Cardiac muscle cell (in vitro differentiated cells and primary cell): Measurements from ENCODE around the gene CKB. TPM values are rescaled to one million over a fixed set of nuclear protein-coding genes. Genes with fewer than 3 reads are reported as not detected.
A peak's percentile ranks its signal among the peaks of the same experiment; 100 is the strongest.

Source experiments
- DNase-seq, 2 donors: peaks; one replicate each; pipeline versions ENCODE4 v3.0.0 to v3.0.0-alpha.2; 2010 to 2017; ENCODE audit warnings: low read depth in 1 of 2, low spot score in 1 of 2
- H3K27ac ChIP-seq: fragments of 200-600 bp; sonication (generic); 2 replicates; pipeline ENCODE4 v1.5.1; 2016
- H3K27me3 ChIP-seq: fragments of 200-600 bp; sonication (generic); 2 replicates; pipeline ENCODE4 v1.6.0; 2016; ENCODE audit warnings: control low read depth
- H3K36me3 ChIP-seq: fragments of 200-600 bp; sonication (generic); 2 replicates; pipeline ENCODE4 v1.5.1; 2016; ENCODE audit warnings: control low read depth
- H3K4me1 ChIP-seq: fragments of 200-600 bp; sonication (generic); 2 replicates; pipeline ENCODE4 v1.8.1; 2017; ENCODE audit warnings: low read depth, mild to moderate bottlenecking, mixed run types
- H3K4me3 ChIP-seq: fragments of 200-600 bp; sonication (generic); 2 replicates; pipeline ENCODE4 v1.5.1; 2016; ENCODE audit warnings: mild to moderate bottlenecking
- H3K9me3 ChIP-seq: fragments of 200-600 bp; sonication (generic); 2 replicates; pipeline ENCODE4 v1.5.1; 2017; ENCODE audit warnings: low read depth, mild to moderate bottlenecking, control low read depth
- polyA plus RNA-seq: library from polyadenylated mRNA; unstranded; fragments of >200 nt; fragmentation: Nextera tagmentation; extraction: Ambion mirVana; gene quantifications from 2 replicates; pipeline ENCODE4 v1.2.1, GENCODE V29; 2016
- total RNA-seq: library from RNA; depleted of rRNA; stranded (reverse); fragments of >200 nt; gene quantifications from 2 replicates; pipeline ENCODE4 v1.2.3, GENCODE V29; 2016
- TF ChIP-seq, protein P1 (sequence below): IDR thresholded peaks from 2 replicates; pipeline ENCODE4 v1.5.1; 2012; ENCODE audit warnings: low read depth, mild to moderate bottlenecking, low read length

Gene CKB
- total and polyA plus RNA-seq, 2 experiments from 2014 or later, result 169 to 327 TPM

DNA sequence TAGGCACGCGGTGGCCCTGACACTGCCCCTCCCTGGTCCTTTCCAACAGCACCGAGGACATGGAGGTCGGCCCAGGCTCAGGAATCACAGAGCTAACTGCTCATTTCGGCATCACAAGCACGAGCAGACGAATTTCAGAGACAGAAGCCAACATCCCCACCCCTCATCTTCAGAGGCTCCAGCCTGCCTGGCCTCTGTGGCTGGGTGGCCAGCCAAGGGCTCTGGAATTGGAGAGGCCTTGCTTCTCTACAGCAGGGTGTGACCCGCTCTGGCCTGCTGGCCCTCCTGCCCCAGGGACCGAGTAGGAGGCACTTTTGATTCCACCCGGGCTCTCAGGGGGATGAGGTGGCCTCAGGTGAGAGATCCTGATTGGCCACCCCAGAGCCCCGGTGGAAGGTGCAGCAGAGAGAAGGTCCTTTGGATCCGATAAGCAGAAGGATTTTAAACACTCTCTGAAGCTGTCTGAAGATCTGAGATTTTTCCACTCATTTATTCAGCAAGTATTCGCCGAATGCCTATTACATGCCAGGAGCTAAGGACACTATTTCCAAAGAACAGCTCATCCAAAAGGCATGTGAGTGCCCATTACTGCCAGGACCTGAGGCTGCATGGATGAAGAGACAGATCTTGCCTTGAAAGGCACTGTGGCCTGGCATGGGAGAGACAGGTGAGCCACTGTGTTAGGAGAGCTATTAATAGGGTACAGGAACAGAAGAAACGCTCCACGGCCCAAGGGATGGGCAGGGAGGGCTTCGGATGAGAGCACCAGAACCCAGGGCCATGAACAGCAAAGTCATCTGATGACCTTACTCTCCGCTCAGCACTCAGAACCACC is 29.6 kb upstream of the CKB start:
- H3K27ac ChIP-seq, result no peak overlapping the region
- no peaks in the 10 kb centered on the region for H3K36me3 ChIP-seq
- TF ChIP-seq, protein P1, sequence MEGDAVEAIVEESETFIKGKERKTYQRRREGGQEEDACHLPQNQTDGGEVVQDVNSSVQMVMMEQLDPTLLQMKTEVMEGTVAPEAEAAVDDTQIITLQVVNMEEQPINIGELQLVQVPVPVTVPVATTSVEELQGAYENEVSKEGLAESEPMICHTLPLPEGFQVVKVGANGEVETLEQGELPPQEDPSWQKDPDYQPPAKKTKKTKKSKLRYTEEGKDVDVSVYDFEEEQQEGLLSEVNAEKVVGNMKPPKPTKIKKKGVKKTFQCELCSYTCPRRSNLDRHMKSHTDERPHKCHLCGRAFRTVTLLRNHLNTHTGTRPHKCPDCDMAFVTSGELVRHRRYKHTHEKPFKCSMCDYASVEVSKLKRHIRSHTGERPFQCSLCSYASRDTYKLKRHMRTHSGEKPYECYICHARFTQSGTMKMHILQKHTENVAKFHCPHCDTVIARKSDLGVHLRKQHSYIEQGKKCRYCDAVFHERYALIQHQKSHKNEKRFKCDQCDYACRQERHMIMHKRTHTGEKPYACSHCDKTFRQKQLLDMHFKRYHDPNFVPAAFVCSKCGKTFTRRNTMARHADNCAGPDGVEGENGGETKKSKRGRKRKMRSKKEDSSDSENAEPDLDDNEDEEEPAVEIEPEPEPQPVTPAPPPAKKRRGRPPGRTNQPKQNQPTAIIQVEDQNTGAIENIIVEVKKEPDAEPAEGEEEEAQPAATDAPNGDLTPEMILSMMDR, result no peak
- no peaks in the 10 kb centered on the region for H3K9me3 ChIP-seq
- H3K4me3 ChIP-seq, result no peak overlapping the region
- H3K4me1 ChIP-seq, result peaks cover 18% of the 10 kb centered on the region
- H3K27me3 ChIP-seq, result no peaks in the 10 kb centered on the region
- peak in 1 of 2 donors; percentile 33 for DNase-seq

DNA sequence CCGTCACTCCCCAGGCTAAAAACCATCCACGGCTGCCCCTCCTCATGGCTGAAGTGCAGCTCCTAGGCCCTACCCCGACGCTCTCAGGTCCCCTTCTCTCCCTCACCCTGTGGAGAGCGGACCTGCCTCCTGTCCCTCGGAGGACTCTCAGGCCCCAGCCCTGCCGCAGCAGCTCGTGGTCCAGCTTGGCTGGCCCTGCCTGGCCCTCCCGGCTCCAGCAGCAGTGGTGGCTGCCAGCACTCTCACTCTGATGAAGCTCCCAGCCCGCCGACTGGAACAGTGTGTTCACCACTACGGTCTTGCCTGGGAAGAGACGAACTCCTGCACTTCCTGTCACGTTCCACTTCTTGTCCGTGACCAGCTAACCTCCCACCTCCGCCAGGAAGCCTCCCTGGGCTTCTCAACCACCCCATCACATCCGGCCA is 28.7 kb upstream of the CKB start:
- Histone ChIP-seq H3K4me3 (no peak overlapping the region), H3K36me3 (no peaks in the 10 kb centered on the region), H3K4me1 (peaks cover 12% of the 10 kb centered on the region), H3K9me3 (no peaks in the 10 kb centered on the region), H3K27ac (no peak overlapping the region), H3K27me3 (no peaks in the 10 kb centered on the region)
- DNase-seq, result peak in 1 of 2 donors; percentile 23
- TF ChIP-seq, protein P1, result no peak

DNA sequence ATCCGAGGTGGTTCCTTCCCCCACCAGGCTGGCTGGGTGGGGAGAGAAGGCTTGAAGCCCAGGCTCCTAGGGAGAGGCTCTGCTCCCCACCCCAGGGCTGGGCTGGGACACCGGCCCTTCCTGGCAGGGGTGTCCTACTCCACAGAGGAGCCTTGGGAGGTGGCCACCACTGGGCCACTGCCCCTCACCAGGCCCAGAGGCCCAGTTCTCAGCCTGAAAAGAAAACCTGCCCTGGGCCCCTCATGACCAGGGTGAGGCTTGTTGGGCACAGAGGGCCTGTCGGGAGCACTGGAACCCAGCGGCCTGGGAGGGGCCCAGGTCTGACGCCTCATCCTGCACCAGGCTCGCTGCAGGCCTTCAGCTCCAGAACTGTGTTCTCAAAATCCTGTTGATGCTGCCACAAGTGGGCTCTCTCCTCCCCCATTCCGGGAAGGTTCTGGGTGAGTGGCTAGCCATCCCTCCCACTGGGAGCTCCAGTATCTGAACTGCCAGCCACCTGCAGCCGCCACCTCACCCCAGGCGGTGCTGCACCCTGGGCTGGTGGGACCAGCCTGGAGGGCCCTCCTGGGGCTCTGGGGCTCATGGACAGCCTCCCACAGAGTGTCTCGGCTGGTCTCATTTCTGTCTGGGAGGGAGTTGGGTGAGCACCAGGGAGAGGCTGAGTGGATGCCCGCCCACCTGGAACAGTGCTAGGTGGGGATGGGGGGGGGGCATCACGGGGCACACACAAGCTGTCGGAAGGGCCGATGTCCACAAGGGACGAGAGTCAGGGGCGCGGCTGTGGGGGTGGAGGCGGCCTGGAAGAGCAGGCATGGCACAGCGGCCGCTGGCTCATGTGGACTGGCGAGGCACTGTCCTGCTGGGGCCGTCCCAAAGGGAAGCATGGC is 28.1 kb upstream of the CKB start:
- Histone ChIP-seq H3K9me3 (no peaks in the 10 kb centered on the region), H3K36me3 (no peaks in the 10 kb centered on the region), H3K27ac (no peak overlapping the region), H3K4me1 (peaks cover 8% of the 10 kb centered on the region), H3K4me3 (no peak overlapping the region), H3K27me3 (no peaks in the 10 kb centered on the region)
- no peak for DNase-seq
- TF ChIP-seq, protein P1, result no peak

DNA sequence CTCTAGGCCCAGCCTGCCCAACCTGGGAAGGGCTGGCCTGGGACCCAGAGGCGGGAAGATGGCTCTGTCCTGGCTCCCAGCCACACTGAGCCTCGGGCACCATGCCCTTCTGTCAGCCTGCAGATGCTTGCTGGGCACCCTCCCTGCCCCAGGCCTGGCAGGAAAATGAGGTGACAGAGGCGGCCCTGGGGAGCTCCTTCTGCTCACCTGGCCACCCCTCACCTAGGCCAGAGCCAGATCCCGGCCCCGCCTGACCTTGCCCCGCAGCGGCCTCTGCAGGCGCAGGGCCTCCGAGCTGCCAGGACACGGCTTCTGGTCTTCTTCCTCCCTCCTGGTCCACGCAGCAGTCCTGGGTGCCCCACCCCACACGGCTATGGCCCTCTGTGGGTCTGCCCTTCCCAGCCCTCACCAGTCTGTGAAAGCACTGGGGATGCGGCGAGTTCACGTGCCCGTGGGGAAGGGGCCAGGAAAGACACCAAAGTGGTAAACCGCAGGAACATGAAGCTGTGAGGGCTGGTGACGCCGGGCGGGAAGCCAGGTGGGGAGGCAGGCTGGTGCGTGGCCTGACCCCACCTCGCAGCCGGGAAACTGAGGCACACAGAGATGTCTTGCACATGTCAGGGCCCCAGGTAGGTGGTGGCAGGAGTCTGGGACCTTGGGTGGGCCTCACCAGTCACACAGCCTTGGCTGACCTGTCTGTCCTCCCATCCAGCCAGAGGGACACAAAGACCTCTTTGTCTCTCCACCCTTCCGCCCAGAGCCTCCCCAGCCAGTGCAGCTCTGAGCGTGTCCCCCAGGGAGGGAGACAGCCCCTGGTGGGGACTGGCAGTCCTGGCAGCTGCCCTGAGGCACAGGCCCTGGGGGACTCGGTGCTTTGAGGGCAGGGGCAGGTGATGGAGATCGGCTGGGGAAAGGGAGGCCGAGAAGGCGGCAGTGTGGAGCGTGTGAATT is 27.0 kb upstream of the CKB start:
- no peak overlapping the region for H3K27ac ChIP-seq
- peaks cover under 1% of the 10 kb centered on the region for H3K4me1 ChIP-seq
- no peaks in the 10 kb centered on the region for H3K9me3 ChIP-seq
- no peak overlapping the region for H3K4me3 ChIP-seq
- TF ChIP-seq, protein P1, result no peak
- no peak for DNase-seq
- no peaks in the 10 kb centered on the region for H3K27me3 ChIP-seq
- no peaks in the 10 kb centered on the region for H3K36me3 ChIP-seq
